IMR-90 (cell line): ENCODE data around the gene PARVG. TPM values are rescaled to one million over a fixed set of nuclear protein-coding genes. Genes with fewer than 3 reads are reported as not detected.

ENCODE experiments used
- ATAC-seq: fragments of 200-7000 bp; cut with Tn5 transposase; 2 replicates; pipeline ENCODE4 v1.9.1; 2020; ENCODE audit warnings: low read depth, mild to moderate bottlenecking, moderate library complexity
- BruUV-seq: library from RNA; stranded (reverse); fragments of 400-500 nt; replicated peaks from 2 replicates; lab custom pipeline; 2021; lab: Mats Ljungman, UMichigan
- CTCF ChIA-PET: fragments of 300-600 bp; formaldehyde crosslinking; extraction: SDS; loops from one replicate; lab custom pipeline; 2021; ENCODE audit warnings: antibody characterized with exemption; lab: Yijun Ruan, JAX
- POLR2A ChIA-PET: fragments of 300-600 bp; sonication (Branson Sonifier 250); formaldehyde crosslinking; loops from one replicate; lab custom pipeline; 2022; ENCODE audit warnings: antibody characterized with exemption; ENCODE audit not compliant: unreplicated experiment; lab: Charles Lee
- DNase-seq: peaks from one replicate; pipeline ENCODE4 v3.0.0; 2013
- H2AFZ ChIP-seq: replicated peaks from 2 replicates; pipeline ENCODE3; 2013; ENCODE audit warnings: low read length, mild to moderate bottlenecking; ENCODE audit not compliant: poor library complexity
- H2AK5ac ChIP-seq: 2 replicates; pipeline ENCODE4 v1.6.1; 2013; ENCODE audit warnings: low read depth, low read length, inconsistent platforms
- H2AK9ac ChIP-seq: replicated peaks from 2 replicates; pipeline ENCODE3; 2013; ENCODE audit warnings: mild to moderate bottlenecking, low read depth, low read length, moderate library complexity; ENCODE audit not compliant: poor library complexity
- H2BK120ac ChIP-seq: 2 replicates; pipeline ENCODE4 v1.6.1; 2013; ENCODE audit warnings: low read depth, low read length, inconsistent platforms
- H2BK15ac ChIP-seq: 3 replicates; pipeline ENCODE4 v1.6.1; 2013; ENCODE audit warnings: low read depth, low read length, inconsistent platforms
- H2BK20ac ChIP-seq: 2 replicates; pipeline ENCODE4 v1.6.1; 2013; ENCODE audit warnings: low read depth, mild to moderate bottlenecking, inconsistent platforms, low read length, moderate library complexity
- H2BK5ac ChIP-seq: 2 replicates; pipeline ENCODE4 v1.6.1; 2013; ENCODE audit warnings: mild to moderate bottlenecking, low read depth, low read length, inconsistent platforms; ENCODE audit not compliant: poor library complexity, severe bottlenecking
- H3K14ac ChIP-seq: replicated peaks from 2 replicates; pipeline ENCODE4 v1.6.1; 2013; ENCODE audit warnings: low read depth, low read length, inconsistent platforms
- H3K18ac ChIP-seq: 2 replicates; pipeline ENCODE4 v1.6.1; 2013; ENCODE audit warnings: low read depth, low read length, control low read depth
- H3K23ac ChIP-seq: 2 replicates; pipeline ENCODE4 v1.6.1; 2013; ENCODE audit warnings: low read depth, low read length, inconsistent platforms
- H3K27ac ChIP-seq: 2 replicates; pipeline ENCODE4 v1.5.1; 2013; ENCODE audit warnings: mild to moderate bottlenecking, control low read depth, low read length; ENCODE audit not compliant: insufficient read depth
- H3K27me3 ChIP-seq: 2 replicates; pipeline ENCODE4 v1.6.1; 2013; ENCODE audit warnings: low read length; ENCODE audit not compliant: control insufficient read depth, insufficient read depth
- H3K36me3 ChIP-seq: 2 replicates; pipeline ENCODE4 v1.6.1; 2013; ENCODE audit warnings: low read length, mixed read lengths; ENCODE audit not compliant: control insufficient read depth, insufficient read depth
- H3K4ac ChIP-seq: 2 replicates; pipeline ENCODE4 v1.6.1; 2013; ENCODE audit warnings: low read depth, low read length, inconsistent platforms
- H3K4me1 ChIP-seq: 2 replicates; pipeline ENCODE4 v1.6.1; 2013; ENCODE audit warnings: low read length, mixed read lengths; ENCODE audit not compliant: control insufficient read depth, insufficient read depth
- H3K4me2 ChIP-seq: 2 replicates; pipeline ENCODE4 v1.6.1; 2013; ENCODE audit warnings: low read depth, mild to moderate bottlenecking, control low read depth, low read length, moderate library complexity
- H3K4me3 ChIP-seq: 2 replicates; pipeline ENCODE4 v1.5.1; 2013; ENCODE audit warnings: low read depth, mild to moderate bottlenecking, control low read depth, low read length, moderate library complexity; ENCODE audit not compliant: insufficient read depth
- H3K56ac ChIP-seq: 2 replicates; pipeline ENCODE4 v1.6.1; 2013; ENCODE audit warnings: low read length, inconsistent platforms; ENCODE audit not compliant: insufficient read depth; ENCODE audit errors: extremely low read depth
- H3K79me1 ChIP-seq, 2 experiments: 2 replicates each; pipeline ENCODE4 v1.6.1; 2013; ENCODE audit warnings: low read length in 2 of 2, inconsistent platforms in 1 of 2, low read depth in 1 of 2
- H3K9ac ChIP-seq: 2 replicates; pipeline ENCODE4 v1.6.1; 2013; ENCODE audit warnings: low read depth, low read length, control low read depth
- H3K9me1 ChIP-seq: 2 replicates; pipeline ENCODE4 v1.6.1; 2013; ENCODE audit warnings: low read length, inconsistent platforms; ENCODE audit not compliant: insufficient read depth
- H3K9me3 ChIP-seq: 2 replicates; pipeline ENCODE4 v1.6.1; 2013; ENCODE audit warnings: low read length; ENCODE audit not compliant: control insufficient read depth, insufficient read depth
- H4K20me1 ChIP-seq: 2 replicates; pipeline ENCODE4 v1.6.1; 2013; ENCODE audit warnings: low read length, inconsistent platforms; ENCODE audit not compliant: insufficient read depth
- H4K5ac ChIP-seq: 2 replicates; pipeline ENCODE4 v1.6.1; 2013; ENCODE audit warnings: mild to moderate bottlenecking, low read depth, low read length, control low read depth
- H4K8ac ChIP-seq, 2 experiments: 2 replicates each; pipeline ENCODE4 v1.6.1; 2013; ENCODE audit warnings: low read depth in 2 of 2, low read length in 2 of 2, control low read depth in 1 of 2, inconsistent platforms in 1 of 2
- H4K91ac ChIP-seq: 2 replicates; pipeline ENCODE4 v1.6.1; 2013; ENCODE audit warnings: low read depth, low read length, inconsistent platforms; ENCODE audit not compliant: insufficient read depth
- BHLHE40 ChIP-seq: fragments of 150-350 bp; IDR thresholded peaks from 2 replicates; pipeline ENCODE4 v1.6.1; 2016; ENCODE audit warnings: mild to moderate bottlenecking, low read depth, low read length
- CEBPB ChIP-seq: IDR thresholded peaks from 2 replicates; pipeline ENCODE4 v1.6.1; 2012; ENCODE audit warnings: low read depth, low read length, improper control_type of control experiment
- FOS ChIP-seq: fragments of 150-350 bp; IDR thresholded peaks from 2 replicates; pipeline ENCODE4 v1.6.1; 2016; ENCODE audit warnings: low read depth, low read length
- MAZ ChIP-seq: IDR thresholded peaks from 2 replicates; pipeline ENCODE4 v1.6.1; 2012; ENCODE audit warnings: low read depth, mild to moderate bottlenecking, low read length, improper control_type of control experiment, moderate library complexity, borderline replicate concordance
- NFE2L2 ChIP-seq: fragments of 150-350 bp; IDR thresholded peaks from 2 replicates; pipeline ENCODE4 v1.6.1; 2016; ENCODE audit warnings: low read depth, mild to moderate bottlenecking, low read length
- POLR2A ChIP-seq: IDR thresholded peaks from 2 replicates; pipeline ENCODE4 v1.6.1; 2012; ENCODE audit warnings: mild to moderate bottlenecking, low read depth, low read length
- RAD21 ChIP-seq: IDR thresholded peaks from 2 replicates; pipeline ENCODE4 v1.6.1; 2012; ENCODE audit warnings: low read length, improper control_type of control experiment
- RCOR1 ChIP-seq: IDR thresholded peaks from 2 replicates; pipeline ENCODE4 v1.6.1; 2012; ENCODE audit warnings: mild to moderate bottlenecking, low read length, improper control_type of control experiment; ENCODE audit not compliant: insufficient replicate concordance
- RFX5 ChIP-seq: IDR thresholded peaks from 2 replicates; pipeline ENCODE4 v1.8.0; 2012; ENCODE audit warnings: low read depth, mild to moderate bottlenecking, low read length, moderate library complexity
- SMC3 ChIP-seq: fragments of 150-350 bp; IDR thresholded peaks from 2 replicates; pipeline ENCODE4 v1.6.1; 2016; ENCODE audit warnings: low read depth, mild to moderate bottlenecking, antibody characterized with exemption, low read length, moderate library complexity
- WGBS, 2 experiments: methylation state at CpG; one replicate each; pipeline versions ENCODE4 v1.1.5 to v1.1.7; 2013; ENCODE audit warnings: missing lambda C conversion rate in 2 of 2; ENCODE audit not compliant: insufficient read length in 1 of 2; ENCODE audit errors: extremely low coverage in 2 of 2; 5-methylcytosine and 5-hydroxymethylcytosine counted together
- dilution Hi-C: fragments of 300-500 bp; cut with HindIII; formaldehyde crosslinking; loops from one replicate; pipeline ENCODE4 v1.14.3; 2018; ENCODE audit warnings: low sequenced_read_pairs; ENCODE audit not compliant: unreplicated experiment
- in situ Hi-C: fragments of 300-500 bp; cut with MboI; formaldehyde crosslinking; loops from 3 replicates; pipeline ENCODE4 v1.14.3; 2019; ENCODE audit warnings: low sequenced_read_pairs, inconsistent platforms, mixed read lengths
- intact Hi-C: fragments of 100-400 bp; cut with micrococcal nuclease; formaldehyde crosslinking; loops from 2 replicates; pipeline ENCODE4 v1.10.0; 2022
- polyA plus RNA-seq, 3 experiments: library from polyadenylated mRNA; depleted of rRNA; stranded (reverse); fragments of >200 nt; gene quantifications; 2 replicates each; pipeline ENCODE4 v1.2.3, GENCODE V29; 2012; ENCODE audit warnings: low replicate concordance in 1 of 3
- total RNA-seq: library from RNA; depleted of rRNA; stranded (reverse); fragments of >200 nt; gene quantifications from 2 replicates; pipeline ENCODE4 v1.2.3, GENCODE V29; 2012
- TF ChIP-seq, protein P1 (sequence below): conservative IDR thresholded peaks from 2 replicates; pipeline ENCODE4 v1.5.1; 2012; ENCODE audit warnings: mild to moderate bottlenecking, low read depth, low read length, improper control_type of control experiment

PARVG gene
- total and polyA plus RNA-seq, 2 of the 4 experiments (the other 2 are of a cell fraction), result not detected

DNA sequence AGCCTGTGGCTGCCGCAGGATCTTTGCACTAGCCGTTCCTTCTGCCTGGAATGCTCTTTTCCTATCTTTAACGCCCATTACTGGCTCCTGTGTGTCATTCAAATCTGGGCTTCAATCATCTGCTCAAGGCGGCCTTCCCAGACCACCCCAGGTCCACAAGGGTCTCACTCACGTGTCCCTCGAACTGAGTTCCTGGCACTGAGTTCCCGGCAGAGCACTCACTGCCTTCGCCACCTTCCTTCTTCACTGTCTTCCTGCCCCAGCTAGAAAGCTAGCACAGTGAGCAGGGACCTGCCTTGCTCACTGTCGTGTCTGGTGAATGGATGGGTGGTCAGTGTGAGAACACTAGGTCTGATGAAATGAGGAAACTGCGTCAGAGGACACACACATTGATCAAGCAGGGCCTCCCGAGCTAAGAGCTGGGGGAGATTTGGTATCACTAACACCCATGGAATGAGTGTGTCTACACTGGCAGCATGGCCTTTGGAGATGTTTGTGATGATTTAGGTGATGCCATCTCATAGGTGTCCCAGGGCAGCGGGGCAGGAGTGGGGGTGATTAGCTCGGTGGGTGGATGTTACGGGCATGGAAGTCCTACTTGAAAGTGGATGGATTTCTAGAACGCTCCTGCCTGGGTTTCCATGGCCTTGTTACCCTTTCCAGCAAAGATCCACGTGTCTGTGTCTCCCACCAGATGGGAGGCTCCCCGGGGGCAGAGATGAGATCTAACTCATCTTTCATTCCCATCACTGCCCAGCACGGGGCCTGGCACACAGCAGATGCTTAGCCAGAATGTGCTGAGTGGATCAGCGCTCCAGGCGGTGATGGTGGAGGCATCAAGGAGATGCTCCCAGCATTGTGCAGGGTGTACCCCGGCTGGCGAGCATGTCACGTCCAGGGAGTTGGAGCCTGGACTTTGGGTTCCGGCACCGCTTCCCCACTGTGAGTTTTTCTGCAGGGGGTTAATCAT, 67.5 kb downstream of the PARVG start:
- WGBS, 2 experiments, result 75% methylated on average over 4 of the region's 25 CpGs; no CpG with 5 or more reads in 1 of the 2 experiments
- BruUV-seq, result no TSS peak
- dilution Hi-C loops, result no loop called here

More for the DNA sequence above, 67.5 kb downstream of the PARVG start:
- POLR2A ChIA-PET, result no interaction called here
- TF ChIP-seq BHLHE40 (no peak), SMC3 (no peak), NFE2L2 (no peak), RFX5 (no peak), RCOR1 (no peak), POLR2A (no peak), FOS (no peak), CEBPB (no peak), MAZ (no peak), RAD21 (no peak)
- TF ChIP-seq, protein P1, sequence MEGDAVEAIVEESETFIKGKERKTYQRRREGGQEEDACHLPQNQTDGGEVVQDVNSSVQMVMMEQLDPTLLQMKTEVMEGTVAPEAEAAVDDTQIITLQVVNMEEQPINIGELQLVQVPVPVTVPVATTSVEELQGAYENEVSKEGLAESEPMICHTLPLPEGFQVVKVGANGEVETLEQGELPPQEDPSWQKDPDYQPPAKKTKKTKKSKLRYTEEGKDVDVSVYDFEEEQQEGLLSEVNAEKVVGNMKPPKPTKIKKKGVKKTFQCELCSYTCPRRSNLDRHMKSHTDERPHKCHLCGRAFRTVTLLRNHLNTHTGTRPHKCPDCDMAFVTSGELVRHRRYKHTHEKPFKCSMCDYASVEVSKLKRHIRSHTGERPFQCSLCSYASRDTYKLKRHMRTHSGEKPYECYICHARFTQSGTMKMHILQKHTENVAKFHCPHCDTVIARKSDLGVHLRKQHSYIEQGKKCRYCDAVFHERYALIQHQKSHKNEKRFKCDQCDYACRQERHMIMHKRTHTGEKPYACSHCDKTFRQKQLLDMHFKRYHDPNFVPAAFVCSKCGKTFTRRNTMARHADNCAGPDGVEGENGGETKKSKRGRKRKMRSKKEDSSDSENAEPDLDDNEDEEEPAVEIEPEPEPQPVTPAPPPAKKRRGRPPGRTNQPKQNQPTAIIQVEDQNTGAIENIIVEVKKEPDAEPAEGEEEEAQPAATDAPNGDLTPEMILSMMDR, result no peak
- intact Hi-C loops (no loop called here), in situ Hi-C loops (no loop called here)
- Histone ChIP-seq H2AK5ac (no peak overlapping the region), H4K8ac (no peak overlapping the region), H2AFZ (no peak overlapping the region), H3K23ac (no peak overlapping the region), H4K20me1 (no peaks in the 10 kb centered on the region), H3K79me1 (no peaks in the 10 kb centered on the region), H3K9me1 (no peaks in the 10 kb centered on the region), H2BK15ac (no peak overlapping the region), H3K9me3 (peaks cover 11% of the 10 kb centered on the region), H3K56ac (no peak overlapping the region), H3K4me2 (no peak overlapping the region), H2BK5ac (no peak overlapping the region), H4K91ac (no peak overlapping the region), H3K4ac (no peak overlapping the region), H2BK20ac (no peak overlapping the region), H4K5ac (no peak overlapping the region), H3K27me3 (no peaks in the 10 kb centered on the region), H3K9ac (no peak overlapping the region), H2BK120ac (no peak overlapping the region), H3K36me3 (peaks cover 2% of the 10 kb centered on the region; the same call in 1 of the 2 replicates), H3K4me3 (no peak overlapping the region), H3K4me1 (no peaks in the 10 kb centered on the region), H3K14ac (no peak overlapping the region), H3K27ac (no peak overlapping the region), H2AK9ac (no peak overlapping the region), H3K18ac (no peak overlapping the region)
- DNase-seq, result no peak
- CTCF ChIA-PET, result no interaction called here
- ATAC-seq, result no peak
